Parathyroid adenoma (tissue), 2 donors: ENCODE data around the gene CNTN4.
A peak's percentile ranks its signal among the peaks of the same experiment; 100 is the strongest.

Experiments used
- H2AFZ ChIP-seq: fragments of 300-600 bp; sonication (generic); one replicate; pipeline ENCODE4 v1.7.0; 2017; ENCODE audit warnings: antibody characterized with exemption, mild to moderate bottlenecking
- H3K27ac ChIP-seq: fragments of 300-600 bp; sonication (generic); one replicate; pipeline ENCODE4 v1.7.0; 2017
- H3K27me3 ChIP-seq: fragments of 300-600 bp; sonication (generic); one replicate; pipeline ENCODE4 v1.7.0; 2017; ENCODE audit warnings: low read length; ENCODE audit not compliant: control insufficient read depth, insufficient read depth
- H3K36me3 ChIP-seq: fragments of 300-600 bp; sonication (generic); one replicate; pipeline ENCODE4 v1.7.0; 2017; ENCODE audit warnings: low read length; ENCODE audit not compliant: control insufficient read depth, insufficient read depth
- H3K4me1 ChIP-seq: fragments of 300-600 bp; sonication (generic); one replicate; pipeline ENCODE4 v1.7.0; 2017; ENCODE audit warnings: control low read depth
- H3K4me2 ChIP-seq: fragments of 300-600 bp; sonication (generic); one replicate; pipeline ENCODE4 v1.7.0; 2017; ENCODE audit warnings: low read length
- H3K4me3 ChIP-seq: fragments of 300-600 bp; sonication (generic); one replicate; pipeline ENCODE4 v1.7.0; 2017; ENCODE audit warnings: low read depth, low read length
- H3K79me2 ChIP-seq: fragments of 300-600 bp; sonication (generic); one replicate; pipeline ENCODE4 v1.7.0; 2017; ENCODE audit warnings: control low read depth
- H3K9ac ChIP-seq: fragments of 300-600 bp; sonication (generic); one replicate; pipeline ENCODE4 v1.7.0; 2017; ENCODE audit warnings: mild to moderate bottlenecking
- H3K9me3 ChIP-seq: fragments of 300-600 bp; sonication (generic); one replicate; pipeline ENCODE4 v1.7.0; 2017; ENCODE audit warnings: low read length; ENCODE audit not compliant: control insufficient read depth
- TF ChIP-seq, protein P1 (sequence below): fragments of 300-600 bp; sonication (generic); IDR thresholded peaks from one replicate; pipeline ENCODE4 v1.7.0; 2017; ENCODE audit warnings: antibody characterized with exemption, mild to moderate bottlenecking
- donor health status: primary hyperparathyroidism.

CNTN4 gene

DNA sequence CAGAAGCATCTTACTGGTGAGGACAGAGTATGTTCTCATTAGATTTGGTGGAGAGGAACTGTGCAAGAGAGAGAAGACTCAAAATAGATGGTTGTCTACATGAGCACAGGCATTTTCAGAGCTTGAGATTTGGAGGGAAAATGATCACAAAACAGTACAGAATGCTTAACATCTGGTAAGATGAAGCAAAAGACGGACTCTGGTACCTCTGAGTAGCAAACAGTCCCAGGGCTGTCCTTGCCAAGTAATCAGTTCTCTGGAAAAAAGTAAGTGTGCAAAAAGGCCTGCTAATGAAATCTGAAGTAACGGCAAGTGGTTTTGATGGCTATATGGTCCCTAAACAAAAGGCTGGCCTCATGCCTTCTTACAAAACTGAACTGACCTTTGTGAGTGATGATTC is 414.2 kb downstream of the CNTN4 start:
- Histone ChIP-seq H3K4me3 (no peak overlapping the region), H3K27ac (no peak overlapping the region), H2AFZ (no peak overlapping the region), H3K79me2 (no peaks in the 10 kb centered on the region), H3K4me2 (no peak overlapping the region), H3K9ac (no peak overlapping the region), H3K27me3 (no peaks in the 10 kb centered on the region), H3K36me3 (no peaks in the 10 kb centered on the region), H3K9me3 (no peaks in the 10 kb centered on the region), H3K4me1 (peaks cover 7% of the 10 kb centered on the region)
- TF ChIP-seq, protein P1, sequence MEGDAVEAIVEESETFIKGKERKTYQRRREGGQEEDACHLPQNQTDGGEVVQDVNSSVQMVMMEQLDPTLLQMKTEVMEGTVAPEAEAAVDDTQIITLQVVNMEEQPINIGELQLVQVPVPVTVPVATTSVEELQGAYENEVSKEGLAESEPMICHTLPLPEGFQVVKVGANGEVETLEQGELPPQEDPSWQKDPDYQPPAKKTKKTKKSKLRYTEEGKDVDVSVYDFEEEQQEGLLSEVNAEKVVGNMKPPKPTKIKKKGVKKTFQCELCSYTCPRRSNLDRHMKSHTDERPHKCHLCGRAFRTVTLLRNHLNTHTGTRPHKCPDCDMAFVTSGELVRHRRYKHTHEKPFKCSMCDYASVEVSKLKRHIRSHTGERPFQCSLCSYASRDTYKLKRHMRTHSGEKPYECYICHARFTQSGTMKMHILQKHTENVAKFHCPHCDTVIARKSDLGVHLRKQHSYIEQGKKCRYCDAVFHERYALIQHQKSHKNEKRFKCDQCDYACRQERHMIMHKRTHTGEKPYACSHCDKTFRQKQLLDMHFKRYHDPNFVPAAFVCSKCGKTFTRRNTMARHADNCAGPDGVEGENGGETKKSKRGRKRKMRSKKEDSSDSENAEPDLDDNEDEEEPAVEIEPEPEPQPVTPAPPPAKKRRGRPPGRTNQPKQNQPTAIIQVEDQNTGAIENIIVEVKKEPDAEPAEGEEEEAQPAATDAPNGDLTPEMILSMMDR, result no peak

DNA sequence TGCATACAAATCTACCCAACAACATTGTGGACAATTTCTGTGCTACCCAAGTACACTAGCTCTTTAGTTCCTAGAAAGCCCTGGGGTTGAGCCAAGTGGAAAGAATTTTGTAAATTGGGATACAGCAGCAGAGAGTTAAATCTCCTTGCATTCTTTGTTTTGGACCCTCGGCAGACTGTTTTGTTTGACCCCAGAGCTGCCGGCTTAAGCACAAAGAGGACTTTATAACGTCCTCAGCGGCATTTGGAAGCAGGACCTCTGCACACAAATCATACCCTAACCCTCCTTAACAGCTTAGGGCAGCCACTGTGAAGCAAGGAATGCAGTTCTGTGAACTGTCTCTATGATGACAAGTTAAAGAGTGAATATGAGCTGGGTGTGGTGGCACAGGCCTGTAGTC is 415.3 kb downstream of the CNTN4 start:
- H3K4me2 ChIP-seq, result no peak overlapping the region
- H3K4me1 ChIP-seq, result peaks cover 9% of the 10 kb centered on the region
- no peak overlapping the region for H3K9ac ChIP-seq
- no peaks in the 10 kb centered on the region for H3K9me3 ChIP-seq
- TF ChIP-seq, protein P1, result no peak
- H3K79me2 ChIP-seq, result no peaks in the 10 kb centered on the region
- no peaks in the 10 kb centered on the region for H3K36me3 ChIP-seq
- no peak overlapping the region for H2AFZ ChIP-seq
- H3K27me3 ChIP-seq, result no peaks in the 10 kb centered on the region
- H3K4me3 ChIP-seq, result no peak overlapping the region
- H3K27ac ChIP-seq, result no peak overlapping the region

DNA sequence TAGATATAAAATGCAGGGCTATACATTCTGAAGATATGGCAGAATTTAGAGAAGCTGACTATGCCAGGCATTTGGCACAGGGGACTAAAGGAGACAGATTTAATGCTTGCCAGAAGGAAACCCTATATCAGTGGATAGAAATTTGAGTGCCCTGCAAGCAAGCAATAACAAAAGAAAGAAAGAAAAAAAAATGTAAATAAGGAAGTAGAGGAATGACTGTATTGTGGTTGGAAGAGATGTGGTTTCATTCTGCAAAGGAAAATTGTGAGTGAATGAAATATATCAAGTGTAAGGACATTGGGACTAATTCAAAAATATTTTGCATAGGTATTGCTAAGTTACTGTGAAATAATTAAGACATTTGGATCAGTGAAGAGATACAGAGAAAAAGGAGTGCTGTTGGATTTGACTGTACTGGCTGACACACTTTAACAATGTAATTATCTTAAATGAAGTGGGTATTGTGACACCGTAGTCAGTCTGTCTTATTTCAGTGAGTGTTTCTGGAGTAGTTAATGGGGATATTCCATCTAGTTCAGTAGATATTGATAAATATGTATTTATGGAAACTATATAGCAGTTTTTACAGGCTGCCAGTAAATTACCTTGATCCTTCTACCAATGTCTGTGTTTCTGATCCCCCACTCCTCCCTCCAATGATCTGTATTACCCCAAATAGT is 418.2 kb downstream of the CNTN4 start:
- Histone ChIP-seq H2AFZ (peak overlapping the region; percentile 3), H3K36me3 (no peaks in the 10 kb centered on the region), H3K27ac (no peak overlapping the region), H3K27me3 (no peaks in the 10 kb centered on the region), H3K79me2 (no peaks in the 10 kb centered on the region), H3K4me2 (no peak overlapping the region), H3K4me1 (peaks cover 9% of the 10 kb centered on the region), H3K9ac (no peak overlapping the region), H3K4me3 (no peak overlapping the region), H3K9me3 (no peaks in the 10 kb centered on the region)
- TF ChIP-seq, protein P1, result no peak

DNA sequence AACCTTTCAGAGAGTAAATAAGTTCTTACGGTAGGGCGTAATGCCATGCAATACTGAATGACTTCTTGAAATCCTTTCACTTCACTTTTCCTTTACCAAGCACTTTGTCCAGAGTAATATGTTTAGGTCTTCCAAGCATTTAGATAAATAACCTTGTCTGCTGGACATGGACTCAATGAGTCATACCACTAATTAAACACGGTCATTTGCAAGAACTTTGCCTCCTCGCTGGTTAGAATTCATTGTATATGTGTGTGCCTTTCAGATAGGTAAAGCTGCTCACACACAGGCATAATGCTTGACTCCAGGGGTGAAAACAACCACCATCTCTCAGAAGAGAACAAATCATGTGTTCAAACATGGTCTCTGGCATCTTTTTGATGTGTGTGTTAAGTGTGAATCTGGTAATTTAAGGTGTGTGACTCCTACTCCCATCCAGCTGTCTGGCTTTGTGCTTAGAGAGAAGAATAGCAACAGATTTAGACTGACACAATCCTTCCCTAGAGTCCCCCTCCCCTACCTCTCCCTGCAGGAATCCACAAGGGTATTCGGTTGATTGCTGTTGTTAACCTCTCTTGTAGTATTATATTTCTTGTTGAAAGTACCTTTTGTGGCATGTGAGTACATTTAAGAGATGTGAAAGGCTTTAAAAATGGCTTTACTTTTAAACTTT is 419.0 kb downstream of the CNTN4 start:
- Histone ChIP-seq H3K4me1 (peaks cover 7% of the 10 kb centered on the region), H3K9ac (no peak overlapping the region), H3K36me3 (no peaks in the 10 kb centered on the region), H3K79me2 (no peaks in the 10 kb centered on the region), H3K27me3 (no peaks in the 10 kb centered on the region), H2AFZ (peak overlapping the region; percentile 3), H3K9me3 (no peaks in the 10 kb centered on the region), H3K4me3 (no peak overlapping the region), H3K27ac (no peak overlapping the region), H3K4me2 (no peak overlapping the region)
- TF ChIP-seq, protein P1, result no peak
